Neural progenitor cell (in vitro differentiated cells): ENCODE data around the gene STK32B. TPM values are rescaled to one million over a fixed set of nuclear protein-coding genes. Genes with fewer than 3 reads are reported as not detected.

Experiments used
- DNase-seq: peaks from one replicate; pipeline ENCODE4 v3.0.0-alpha.2; 2016; ENCODE audit warnings: low spot score
- H2AFZ ChIP-seq: fragments of 200-600 bp; sonication (generic); replicated peaks from 2 replicates; pipeline ENCODE4 v1.6.1; 2016; ENCODE audit warnings: antibody characterized with exemption
- H3F3A ChIP-seq: fragments of 200-600 bp; sonication (generic); 2 replicates; pipeline ENCODE4 v1.6.1; 2016; ENCODE audit warnings: antibody characterized with exemption, low read depth
- H3K27ac ChIP-seq: fragments of 200-600 bp; sonication (generic); 2 replicates; pipeline ENCODE4 v1.5.1; 2016; ENCODE audit warnings: mild to moderate bottlenecking
- H3K27me3 ChIP-seq: fragments of 200-600 bp; sonication (generic); 2 replicates; pipeline ENCODE4 v1.6.1; 2016; ENCODE audit warnings: mild to moderate bottlenecking, moderate library complexity
- H3K36me3 ChIP-seq: fragments of 200-600 bp; sonication (generic); 2 replicates; pipeline ENCODE4 v1.5.1; 2016
- H3K4me1 ChIP-seq: fragments of 200-600 bp; sonication (generic); 2 replicates; pipeline ENCODE4 v1.6.1; 2016; ENCODE audit warnings: mixed run types
- H3K4me2 ChIP-seq: fragments of 200-600 bp; sonication (generic); 2 replicates; pipeline ENCODE4 v1.6.1; 2016
- H3K4me3 ChIP-seq: fragments of 200-600 bp; sonication (generic); 2 replicates; pipeline ENCODE4 v1.5.1; 2016
- H3K79me2 ChIP-seq: fragments of 200-600 bp; sonication (generic); 2 replicates; pipeline ENCODE4 v1.6.1; 2016; ENCODE audit warnings: low read depth
- H3K9ac ChIP-seq: fragments of 200-600 bp; sonication (generic); 2 replicates; pipeline ENCODE4 v1.6.1; 2016
- H3K9me3 ChIP-seq: fragments of 200-600 bp; sonication (generic); 2 replicates; pipeline ENCODE4 v1.5.1; 2016; ENCODE audit warnings: low read depth
- H4K20me1 ChIP-seq: fragments of 200-600 bp; sonication (generic); 2 replicates; pipeline ENCODE4 v1.6.1; 2016; ENCODE audit warnings: low read depth
- H3K27ac Mint-ChIP-seq: 3 replicates; pipeline ENCODE4 v1.8.0; 2021; ENCODE audit warnings: mixed read lengths
- H3K27me3 Mint-ChIP-seq: 2 replicates; pipeline ENCODE4 v1.8.0; 2022; ENCODE audit warnings: low read depth, mild to moderate bottlenecking, inconsistent platforms, moderate library complexity, mixed read lengths; ENCODE audit not compliant: insufficient read depth
- H3K36me3 Mint-ChIP-seq: 3 replicates; pipeline ENCODE4 v1.8.0; 2021; ENCODE audit warnings: mixed read lengths
- H3K4me1 Mint-ChIP-seq: 3 replicates; pipeline ENCODE4 v1.8.0; 2021; ENCODE audit warnings: mixed read lengths
- H3K4me3 Mint-ChIP-seq: 3 replicates; pipeline ENCODE4 v1.8.0; 2021; ENCODE audit warnings: mild to moderate bottlenecking, moderate library complexity, mixed read lengths
- H3K9me3 Mint-ChIP-seq: 3 replicates; pipeline ENCODE4 v1.8.0; 2020; ENCODE audit warnings: mixed read lengths
- CTCF ChIP-seq: fragments of 200-600 bp; sonication (generic); IDR thresholded peaks from 2 replicates; pipeline ENCODE4 v1.5.1; 2017; ENCODE audit warnings: antibody characterized with exemption, mild to moderate bottlenecking
- EZH2 ChIP-seq: fragments of 200-600 bp; sonication (generic); IDR thresholded peaks from 2 replicates; pipeline ENCODE4 v1.6.1; 2017; ENCODE audit warnings: antibody characterized with exemption, mild to moderate bottlenecking, moderate library complexity
- EZH2phosphoT487 ChIP-seq: fragments of 200-600 bp; sonication (generic); IDR thresholded peaks from 2 replicates; pipeline ENCODE4 v1.6.1; 2017; ENCODE audit warnings: antibody characterized with exemption
- total RNA-seq: library from RNA; depleted of rRNA; stranded (reverse); fragments of >200 nt; gene quantifications from 2 replicates; pipeline ENCODE4 v1.2.3, GENCODE V29; 2015; ENCODE audit warnings: low replicate concordance

Gene STK32B
- total RNA-seq, 1 donor from 2014 or later, result 2.5 TPM

GRCh38 chr4:5030927-5031326, 20.4 kb upstream of the STK32B start:
- Histone ChIP-seq H3K27ac (no peak overlapping the region), H2AFZ (no peak overlapping the region), H3K4me1 (no peaks in the 10 kb centered on the region), H3K4me2 (no peak overlapping the region), H3K9me3 (no peaks in the 10 kb centered on the region), H3K36me3 (no peaks in the 10 kb centered on the region), H3K4me3 (no peak overlapping the region), H3K9ac (no peak overlapping the region), H3F3A (no peaks in the 10 kb centered on the region), H3K79me2 (no peaks in the 10 kb centered on the region), H3K27me3 (no peaks in the 10 kb centered on the region), H4K20me1 (no peaks in the 10 kb centered on the region)
- Mint-ChIP-seq H3K4me3 (no peak overlapping the region), H3K9me3 (no peaks in the 10 kb centered on the region), H3K27me3 (peaks cover 9% of the 10 kb centered on the region), H3K36me3 (no peaks in the 10 kb centered on the region), H3K4me1 (peaks cover 22% of the 10 kb centered on the region), H3K27ac (no peak overlapping the region)
- DNase-seq, result no peak
- TF ChIP-seq EZH2phosphoT487 (no peak), CTCF (no peak), EZH2 (no peak)

GRCh38 chr4:5032813-5033212, 18.5 kb upstream of the STK32B start:
- Histone ChIP-seq H3F3A (no peaks in the 10 kb centered on the region), H3K9ac (no peak overlapping the region), H3K27me3 (no peaks in the 10 kb centered on the region), H3K9me3 (no peaks in the 10 kb centered on the region), H3K27ac (no peak overlapping the region), H3K79me2 (no peaks in the 10 kb centered on the region), H2AFZ (no peak overlapping the region), H3K4me1 (no peaks in the 10 kb centered on the region), H3K36me3 (no peaks in the 10 kb centered on the region), H3K4me2 (no peak overlapping the region), H3K4me3 (no peak overlapping the region), H4K20me1 (no peaks in the 10 kb centered on the region)
- H3K27ac Mint-ChIP-seq, result no peak overlapping the region
- H3K9me3 Mint-ChIP-seq, result no peaks in the 10 kb centered on the region
- H3K27me3 Mint-ChIP-seq, result peaks cover under 1% of the 10 kb centered on the region
- H3K36me3 Mint-ChIP-seq, result no peaks in the 10 kb centered on the region
- TF ChIP-seq EZH2phosphoT487, result no peak
- TF ChIP-seq EZH2, result no peak
- no peak for TF ChIP-seq CTCF
- DNase-seq, result no peak
- H3K4me3 Mint-ChIP-seq, result no peak overlapping the region
- peaks cover 27% of the 10 kb centered on the region for H3K4me1 Mint-ChIP-seq

GRCh38 chr4:5033281-5033841, 17.9 kb upstream of the STK32B start:
- Histone ChIP-seq H3F3A (no peaks in the 10 kb centered on the region), H3K27ac (no peak overlapping the region), H2AFZ (peak overlapping the region; percentile 50), H3K79me2 (no peaks in the 10 kb centered on the region), H3K27me3 (no peaks in the 10 kb centered on the region), H4K20me1 (no peaks in the 10 kb centered on the region), H3K36me3 (no peaks in the 10 kb centered on the region), H3K4me3 (no peak overlapping the region), H3K4me1 (no peaks in the 10 kb centered on the region), H3K4me2 (no peak overlapping the region), H3K9ac (no peak overlapping the region), H3K9me3 (no peaks in the 10 kb centered on the region)
- Mint-ChIP-seq H3K27ac (no peak overlapping the region), H3K36me3 (no peaks in the 10 kb centered on the region), H3K4me3 (no peak overlapping the region), H3K27me3 (no peaks in the 10 kb centered on the region), H3K4me1 (peaks cover 27% of the 10 kb centered on the region), H3K9me3 (no peaks in the 10 kb centered on the region)
- no peak for DNase-seq
- TF ChIP-seq CTCF (no peak), EZH2phosphoT487 (no peak), EZH2 (no peak)
